ENCODE results near the gene DCDC1. TPM values are rescaled to one million over a fixed set of nuclear protein-coding genes. Genes with fewer than 3 reads are reported as not detected.

DCDC1 gene
- total RNA-seq, 1 donor from 2014 or later = 2.6 TPM

DNA sequence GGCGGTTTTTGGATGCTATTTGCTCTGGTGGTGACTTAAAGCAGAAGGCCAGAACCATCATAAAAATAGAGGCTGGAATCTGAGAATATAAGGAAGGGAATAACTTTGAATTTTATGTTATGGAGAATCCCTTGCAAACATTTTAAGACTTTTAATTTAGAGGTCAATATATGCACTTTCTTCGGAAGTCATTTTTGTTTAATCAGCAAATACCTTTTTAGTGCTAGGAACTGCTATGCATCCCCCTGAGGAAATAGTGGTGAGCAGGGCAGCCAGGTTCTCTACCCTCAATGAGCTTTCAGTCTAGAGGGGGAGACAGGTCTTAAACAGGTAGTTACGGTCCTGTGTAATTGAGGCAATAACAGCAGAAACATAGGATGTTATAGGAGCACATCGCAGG lies 516.9 kb downstream of the DCDC1 start:
- no peak overlapping the region for H3K27ac Mint-ChIP-seq (ENCODE audit: unreplicated experiment)
- H3K36me3 Mint-ChIP-seq (ENCODE audit: low read depth) = no peaks in the 10 kb centered on the region
- peaks cover 4% of the 10 kb centered on the region for H3K9me3 Mint-ChIP-seq
- TF ChIP-seq, protein P1, sequence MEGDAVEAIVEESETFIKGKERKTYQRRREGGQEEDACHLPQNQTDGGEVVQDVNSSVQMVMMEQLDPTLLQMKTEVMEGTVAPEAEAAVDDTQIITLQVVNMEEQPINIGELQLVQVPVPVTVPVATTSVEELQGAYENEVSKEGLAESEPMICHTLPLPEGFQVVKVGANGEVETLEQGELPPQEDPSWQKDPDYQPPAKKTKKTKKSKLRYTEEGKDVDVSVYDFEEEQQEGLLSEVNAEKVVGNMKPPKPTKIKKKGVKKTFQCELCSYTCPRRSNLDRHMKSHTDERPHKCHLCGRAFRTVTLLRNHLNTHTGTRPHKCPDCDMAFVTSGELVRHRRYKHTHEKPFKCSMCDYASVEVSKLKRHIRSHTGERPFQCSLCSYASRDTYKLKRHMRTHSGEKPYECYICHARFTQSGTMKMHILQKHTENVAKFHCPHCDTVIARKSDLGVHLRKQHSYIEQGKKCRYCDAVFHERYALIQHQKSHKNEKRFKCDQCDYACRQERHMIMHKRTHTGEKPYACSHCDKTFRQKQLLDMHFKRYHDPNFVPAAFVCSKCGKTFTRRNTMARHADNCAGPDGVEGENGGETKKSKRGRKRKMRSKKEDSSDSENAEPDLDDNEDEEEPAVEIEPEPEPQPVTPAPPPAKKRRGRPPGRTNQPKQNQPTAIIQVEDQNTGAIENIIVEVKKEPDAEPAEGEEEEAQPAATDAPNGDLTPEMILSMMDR (conservative IDR thresholded peaks at IDR 0.05) = no peak
- peaks cover 62% of the 10 kb centered on the region for H3K27me3 Mint-ChIP-seq (ENCODE audit: low read depth)
- no peak overlapping the region for H3K4me3 Mint-ChIP-seq
- peaks cover 17% of the 10 kb centered on the region for H3K4me1 Mint-ChIP-seq
- DNase-seq (ENCODE audit: low read depth, low spot score) = no peak

DNA sequence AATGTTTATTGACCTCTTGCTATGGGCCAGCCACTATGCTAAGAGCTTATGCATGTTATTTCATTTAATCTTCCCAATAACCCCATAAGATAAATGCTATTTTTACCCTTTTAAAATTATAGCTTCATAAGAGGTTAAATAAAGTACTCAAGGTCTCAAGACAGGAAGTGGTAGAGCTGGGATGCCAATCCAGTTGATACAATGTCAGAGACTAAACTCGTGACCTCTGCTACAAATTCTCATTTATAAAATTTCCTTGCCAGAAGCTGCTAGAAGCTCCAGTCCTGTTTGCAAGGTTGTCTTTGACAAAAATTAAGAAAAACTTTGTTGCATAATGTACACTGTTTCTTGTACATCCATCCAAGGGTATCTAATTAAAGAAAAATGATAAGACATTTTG lies 517.4 kb downstream of the DCDC1 start:
- H3K27ac Mint-ChIP-seq (ENCODE audit: unreplicated experiment) = no peak overlapping the region
- TF ChIP-seq, protein P1 (conservative IDR thresholded peaks at IDR 0.05) = no peak
- H3K4me1 Mint-ChIP-seq = peaks cover 18% of the 10 kb centered on the region
- no peak overlapping the region for H3K4me3 Mint-ChIP-seq
- H3K36me3 Mint-ChIP-seq (ENCODE audit: low read depth) = no peaks in the 10 kb centered on the region
- H3K27me3 Mint-ChIP-seq (ENCODE audit: low read depth) = peaks cover 63% of the 10 kb centered on the region
- DNase-seq (ENCODE audit: low read depth, low spot score) = no peak
- peaks cover 5% of the 10 kb centered on the region for H3K9me3 Mint-ChIP-seq

DNA sequence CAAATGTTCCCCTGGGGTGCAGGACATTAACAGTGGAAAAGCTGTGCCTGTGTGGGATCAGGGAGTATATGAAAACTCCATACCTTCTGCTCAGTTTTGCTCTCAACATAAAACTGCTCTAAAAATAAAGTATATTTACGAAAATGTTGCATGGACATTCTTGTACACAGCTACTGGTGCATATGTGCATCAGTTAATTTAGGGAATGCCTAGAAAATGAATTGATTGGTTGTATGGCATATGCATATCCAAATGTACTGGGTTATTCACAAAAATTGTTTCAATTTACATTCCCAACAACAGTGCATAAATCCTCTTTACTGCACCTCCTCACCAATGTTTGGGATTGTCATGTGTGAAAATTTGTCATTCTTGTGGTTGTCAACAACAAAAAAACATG lies 532.3 kb downstream of the DCDC1 start:
- Mint-ChIP-seq H3K9me3 (peaks cover 9% of the 10 kb centered on the region), H3K27me3 (ENCODE audit: low read depth) (peaks cover 12% of the 10 kb centered on the region), H3K36me3 (ENCODE audit: low read depth) (peaks cover 4% of the 10 kb centered on the region), H3K27ac (ENCODE audit: unreplicated experiment) (no peak overlapping the region), H3K4me1 (no peaks in the 10 kb centered on the region), H3K4me3 (no peak overlapping the region)
- no peak for DNase-seq (ENCODE audit: low read depth, low spot score)
- TF ChIP-seq, protein P1 (conservative IDR thresholded peaks at IDR 0.05) = no peak

DNA sequence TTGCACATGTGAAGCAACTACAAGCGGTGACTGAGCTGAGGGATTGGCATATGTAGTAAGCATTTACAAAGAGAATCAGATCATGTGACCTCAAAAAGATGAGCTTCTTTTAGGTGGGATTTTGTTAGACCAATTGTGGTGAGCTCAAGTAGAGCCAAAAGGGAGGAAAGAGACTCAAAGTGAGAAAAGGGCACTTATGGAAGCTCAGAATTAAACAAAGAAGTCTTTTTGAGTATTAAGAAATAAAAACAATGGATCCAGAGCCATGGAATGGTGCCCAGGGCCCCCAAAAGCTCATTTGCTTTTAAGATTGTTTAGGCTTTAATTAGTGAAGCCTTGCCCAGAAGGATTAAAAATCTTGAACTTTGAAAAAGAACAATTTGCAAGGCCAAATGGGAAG lies 536.7 kb downstream of the DCDC1 start:
- peaks cover 9% of the 10 kb centered on the region for H3K9me3 Mint-ChIP-seq
- H3K36me3 Mint-ChIP-seq (ENCODE audit: low read depth) = peaks cover 6% of the 10 kb centered on the region
- no peak for DNase-seq (ENCODE audit: low read depth, low spot score)
- no peak overlapping the region for H3K27ac Mint-ChIP-seq (ENCODE audit: unreplicated experiment)
- peaks cover 6% of the 10 kb centered on the region for H3K27me3 Mint-ChIP-seq (ENCODE audit: low read depth)
- H3K4me3 Mint-ChIP-seq = no peak overlapping the region
- H3K4me1 Mint-ChIP-seq = no peaks in the 10 kb centered on the region
- TF ChIP-seq, protein P1 (conservative IDR thresholded peaks at IDR 0.05) = no peak

DNA sequence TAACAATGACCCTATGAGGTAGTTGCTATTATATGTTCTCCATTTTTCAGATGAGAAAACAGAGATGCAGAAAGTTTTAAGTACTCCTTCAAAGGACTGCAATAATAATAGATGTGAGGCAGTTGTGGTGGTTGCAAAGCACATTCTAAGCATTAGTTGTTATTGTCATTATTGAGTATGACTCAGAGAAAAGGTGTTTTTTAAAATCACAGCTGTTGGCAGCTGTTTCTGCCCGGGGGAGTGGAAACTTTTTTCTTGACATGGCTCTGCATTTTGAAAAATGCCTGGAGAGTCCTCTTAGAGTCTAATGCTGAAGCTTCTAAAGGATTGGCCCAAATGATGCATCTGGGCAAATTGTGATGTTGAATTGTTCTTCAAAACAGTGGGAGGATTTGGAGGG lies 538.9 kb downstream of the DCDC1 start:
- H3K27me3 Mint-ChIP-seq (ENCODE audit: low read depth) = peaks cover 6% of the 10 kb centered on the region
- no peak overlapping the region for H3K27ac Mint-ChIP-seq (ENCODE audit: unreplicated experiment)
- H3K4me3 Mint-ChIP-seq = no peak overlapping the region
- DNase-seq (ENCODE audit: low read depth, low spot score) = no peak
- H3K4me1 Mint-ChIP-seq = no peaks in the 10 kb centered on the region
- H3K9me3 Mint-ChIP-seq = peaks cover 5% of the 10 kb centered on the region
- TF ChIP-seq, protein P1 (conservative IDR thresholded peaks at IDR 0.05) = no peak
- H3K36me3 Mint-ChIP-seq (ENCODE audit: low read depth) = peaks cover 6% of the 10 kb centered on the region

DNA sequence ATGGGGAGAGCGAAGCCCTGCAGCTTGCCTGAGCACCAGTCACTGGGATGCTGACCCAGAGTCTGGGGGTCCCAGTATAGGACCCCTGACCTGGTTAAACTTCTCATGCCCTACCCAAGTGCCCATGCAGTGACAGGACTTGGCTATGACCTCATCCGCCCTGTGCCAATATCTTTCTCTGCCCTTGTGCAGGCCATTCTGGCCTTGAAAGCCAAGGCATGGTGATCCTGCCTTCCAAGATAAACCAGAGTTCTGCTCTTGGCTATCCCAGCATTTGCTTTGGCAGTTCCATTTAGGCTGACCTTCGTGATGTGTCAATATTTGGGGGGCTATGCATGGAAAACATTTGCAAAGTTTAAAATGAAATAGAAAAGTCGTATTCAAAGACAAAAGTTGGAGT lies 542.6 kb downstream of the DCDC1 start:
- H3K4me3 Mint-ChIP-seq = no peak overlapping the region
- peaks cover 2% of the 10 kb centered on the region for H3K36me3 Mint-ChIP-seq (ENCODE audit: low read depth)
- peaks cover 3% of the 10 kb centered on the region for H3K4me1 Mint-ChIP-seq
- H3K9me3 Mint-ChIP-seq = no peaks in the 10 kb centered on the region
- no peak overlapping the region for H3K27ac Mint-ChIP-seq (ENCODE audit: unreplicated experiment)
- TF ChIP-seq, protein P1 (conservative IDR thresholded peaks at IDR 0.05) = no peak
- H3K27me3 Mint-ChIP-seq (ENCODE audit: low read depth) = peaks cover 6% of the 10 kb centered on the region
- DNase-seq (ENCODE audit: low read depth, low spot score) = no peak
